Retinal pigment epithelial cell (primary cell): ENCODE measurements around the gene U2AF2.

Experiments
- DNase-seq: peaks from one replicate; pipeline ENCODE4 v3.0.0-alpha.2; 2010; ENCODE audit warnings: low read depth
- H3K4me3 ChIP-seq: 2 replicates; pipeline ENCODE4 v1.5.1; 2011; ENCODE audit warnings: mild to moderate bottlenecking, low read length, control low read depth, moderate library complexity
- CTCF ChIP-seq: conservative IDR thresholded peaks from 2 replicates; pipeline ENCODE4 v1.5.1; 2011; ENCODE audit warnings: low read depth, low read length, control low read depth, inconsistent platforms

Gene U2AF2

GRCh38 chr19:55654323-55654867 is 440 bp upstream of the U2AF2 start:
- DNase-seq = peak; percentile 97
- H3K4me3 ChIP-seq = peak overlapping the region; percentile 89
- TF ChIP-seq CTCF = no peak

- no peak for DNase-seq
- H3K4me3 ChIP-seq = peak overlapping the region; percentile 68
- no peak for TF ChIP-seq CTCF
Measured at GRCh38 chr19:55655648-55656040, 809 bp downstream of the U2AF2 start.

GRCh38 chr19:55656552-55656951 is 1.7 kb downstream of the U2AF2 start:
- TF ChIP-seq CTCF = no peak
- no peak for DNase-seq
- peak overlapping the region; percentile 68 for H3K4me3 ChIP-seq

GRCh38 chr19:55656988-55657747 is 2.3 kb downstream of the U2AF2 start:
- TF ChIP-seq CTCF = no peak
- H3K4me3 ChIP-seq = peak overlapping the region; percentile 68
- DNase-seq = no peak

- H3K4me3 ChIP-seq = no peak overlapping the region
- no peak for DNase-seq
- no peak for TF ChIP-seq CTCF
Measured at GRCh38 chr19:55658846-55659459, 4.1 kb downstream of the U2AF2 start.

- DNase-seq = no peak
- H3K4me3 ChIP-seq = no peak overlapping the region
- TF ChIP-seq CTCF = no peak
Measured at GRCh38 chr19:55659822-55660221, 5.0 kb downstream of the U2AF2 start.

GRCh38 chr19:55660404-55660803 is 5.6 kb downstream of the U2AF2 start:
- no peak for DNase-seq
- TF ChIP-seq CTCF = no peak
- no peak overlapping the region for H3K4me3 ChIP-seq
